H9 (cell line): ENCODE data around the gene ATP8A2. TPM values are rescaled to one million over a fixed set of nuclear protein-coding genes. Genes with fewer than 3 reads are reported as not detected.

Experiments used
- DNase-seq: peaks from one replicate; pipeline ENCODE4 v3.0.0-alpha.2; 2017
- H2AFZ ChIP-seq: one replicate; pipeline ENCODE4 v1.6.1; 2013; ENCODE audit warnings: mild to moderate bottlenecking, low read length, control low read depth, moderate library complexity
- H2AK5ac ChIP-seq: 2 replicates; pipeline ENCODE4 v1.6.1; 2013; ENCODE audit warnings: low read length, control low read depth, mixed read lengths; ENCODE audit not compliant: insufficient read length
- H2BK120ac ChIP-seq: one replicate; pipeline ENCODE4 v1.6.1; 2013; ENCODE audit warnings: low read depth, mild to moderate bottlenecking, low read length, control low read depth, inconsistent platforms; ENCODE audit not compliant: poor library complexity, severe bottlenecking
- H2BK12ac ChIP-seq: 2 replicates; pipeline ENCODE4 v1.6.1; 2013; ENCODE audit warnings: low read length, control low read depth, mixed read lengths, low read depth; ENCODE audit not compliant: insufficient read length
- H2BK15ac ChIP-seq: 2 replicates; pipeline ENCODE4 v1.6.1; 2013; ENCODE audit warnings: low read depth, low read length, control low read depth
- H2BK20ac ChIP-seq: one replicate; pipeline ENCODE4 v1.6.1; 2013; ENCODE audit warnings: low read depth, mild to moderate bottlenecking, low read length, control low read depth, inconsistent platforms; ENCODE audit not compliant: poor library complexity, severe bottlenecking
- H2BK5ac ChIP-seq: 2 replicates; pipeline ENCODE4 v1.6.1; 2013; ENCODE audit warnings: low read length, control low read depth, mixed read lengths; ENCODE audit not compliant: insufficient read length
- H3K14ac ChIP-seq: 2 replicates; pipeline ENCODE4 v1.6.1; 2013; ENCODE audit warnings: low read length, control low read depth; ENCODE audit not compliant: insufficient read depth
- H3K18ac ChIP-seq: 2 replicates; pipeline ENCODE4 v1.6.1; 2013; ENCODE audit warnings: low read depth, mild to moderate bottlenecking, mixed read lengths, low read length, control low read depth; ENCODE audit not compliant: insufficient read length
- H3K23ac ChIP-seq: 2 replicates; pipeline ENCODE4 v1.6.1; 2013; ENCODE audit warnings: low read length, control low read depth, mixed read lengths, low read depth; ENCODE audit not compliant: insufficient read length
- H3K23me2 ChIP-seq: 2 replicates; pipeline ENCODE4 v1.6.1; 2013; ENCODE audit warnings: low read depth, mild to moderate bottlenecking, mixed read lengths, low read length, control low read depth; ENCODE audit not compliant: insufficient read length, poor library complexity, severe bottlenecking
- H3K27ac ChIP-seq: 2 replicates; pipeline ENCODE4 v1.5.1; 2013; ENCODE audit warnings: low read length, control low read depth, mixed read lengths, low read depth; ENCODE audit not compliant: insufficient read length
- H3K27me3 ChIP-seq: 2 replicates; pipeline ENCODE4 v1.6.1; 2013; ENCODE audit warnings: low read length, control low read depth, inconsistent platforms; ENCODE audit not compliant: insufficient read depth
- H3K4ac ChIP-seq: 2 replicates; pipeline ENCODE4 v1.6.1; 2013; ENCODE audit warnings: low read depth, mild to moderate bottlenecking, control low read depth, inconsistent platforms, low read length, moderate library complexity
- H3K4me1 ChIP-seq: 2 replicates; pipeline ENCODE4 v1.6.1; 2013; ENCODE audit warnings: low read length, control low read depth, inconsistent platforms; ENCODE audit not compliant: insufficient read depth
- H3K4me2 ChIP-seq: 2 replicates; pipeline ENCODE4 v1.6.1; 2013; ENCODE audit warnings: low read length, control low read depth, mixed read lengths; ENCODE audit not compliant: insufficient read length, insufficient read depth
- H3K56ac ChIP-seq: 2 replicates; pipeline ENCODE4 v1.6.1; 2013; ENCODE audit warnings: low read depth, mild to moderate bottlenecking, mixed read lengths, low read length, control low read depth; ENCODE audit not compliant: insufficient read length
- H3K79me1 ChIP-seq: 2 replicates; pipeline ENCODE4 v1.6.1; 2013; ENCODE audit warnings: low read depth, mild to moderate bottlenecking, moderate library complexity, low read length, control low read depth, inconsistent platforms; ENCODE audit not compliant: insufficient read depth, poor library complexity, severe bottlenecking
- H3K79me2 ChIP-seq: 2 replicates; pipeline ENCODE4 v1.6.1; 2013; ENCODE audit warnings: low read length, control low read depth, inconsistent platforms; ENCODE audit not compliant: insufficient read depth
- H3K9ac ChIP-seq: 2 replicates; pipeline ENCODE4 v1.6.1; 2013; ENCODE audit warnings: low read length, control low read depth, mixed read lengths; ENCODE audit not compliant: insufficient read length; ENCODE audit errors: extremely low read depth
- H3K9me3 ChIP-seq: one replicate; pipeline ENCODE4 v1.6.1; 2013; ENCODE audit warnings: low read depth, low read length, inconsistent platforms; ENCODE audit not compliant: control insufficient read depth
- H3T11ph ChIP-seq: one replicate; pipeline ENCODE4 v1.6.1; 2013; ENCODE audit warnings: mild to moderate bottlenecking, low read length, control low read depth, inconsistent platforms
- H4K20me1 ChIP-seq: one replicate; pipeline ENCODE4 v1.6.1; 2013; ENCODE audit not compliant: control insufficient read depth, insufficient read length, insufficient read depth
- H4K5ac ChIP-seq: 2 replicates; pipeline ENCODE4 v1.6.1; 2013; ENCODE audit warnings: low read depth, mild to moderate bottlenecking, mixed read lengths, low read length, control low read depth; ENCODE audit not compliant: insufficient read length
- H4K8ac ChIP-seq: replicated peaks from 2 replicates; pipeline ENCODE4 v1.6.1; 2013; ENCODE audit warnings: low read length, control low read depth, mixed read lengths, low read depth; ENCODE audit not compliant: insufficient read length
- H4K91ac ChIP-seq: 2 replicates; pipeline ENCODE4 v1.6.1; 2013; ENCODE audit warnings: low read depth, mild to moderate bottlenecking, moderate library complexity, mixed read lengths, low read length, control low read depth; ENCODE audit not compliant: insufficient read length
- H3K27ac Mint-ChIP-seq, 3 experiments: 2 replicates in 2 of 3; 3 replicates in 1 of 3; pipeline ENCODE4 v1.8.0; 2020 to 2021; ENCODE audit warnings: mixed read lengths in 3 of 3, mild to moderate bottlenecking in 1 of 3, moderate library complexity in 1 of 3
- H3K27me3 Mint-ChIP-seq: 2 replicates; pipeline ENCODE4 v1.8.0; 2021; ENCODE audit warnings: low read depth, mild to moderate bottlenecking, moderate library complexity, mixed read lengths
- H3K36me3 Mint-ChIP-seq, 3 experiments: 2 replicates in 2 of 3; 3 replicates in 1 of 3; pipeline ENCODE4 v1.8.0; 2020 to 2021; ENCODE audit warnings: low read depth in 3 of 3, mixed read lengths in 3 of 3; ENCODE audit not compliant: insufficient read depth in 1 of 3
- H3K4me1 Mint-ChIP-seq, 2 experiments: 2 replicates each; pipeline ENCODE4 v1.8.0; 2020; ENCODE audit warnings: mixed read lengths in 2 of 2
- H3K4me3 Mint-ChIP-seq, 2 experiments: 2 replicates in 1 of 2; 3 replicates in 1 of 2; pipeline ENCODE4 v1.8.0; 2020 to 2021; ENCODE audit warnings: mild to moderate bottlenecking in 2 of 2, mixed read lengths in 2 of 2, moderate library complexity in 1 of 2
- H3K9me3 Mint-ChIP-seq, 2 experiments: 2 replicates in 1 of 2; 3 replicates in 1 of 2; pipeline ENCODE4 v1.8.0; 2020; ENCODE audit warnings: mild to moderate bottlenecking in 2 of 2, mixed read lengths in 2 of 2, moderate library complexity in 1 of 2
- CTCF ChIP-seq: fragments of 200-600 bp; sonication (generic); conservative IDR thresholded peaks from 3 replicates; pipeline ENCODE4 v1.8.0; 2021; ENCODE audit warnings: antibody characterized with exemption, mild to moderate bottlenecking
- WGBS: extraction: QIAGEN DNeasy Blood & Tissue Kit; methylation state at CpG from one replicate; pipeline ENCODE4 v1.1.7; 2013; ENCODE audit warnings: missing lambda C conversion rate, low lambda C conversion rate, mixed read lengths; ENCODE audit not compliant: insufficient read length; ENCODE audit errors: extremely low coverage; 5-methylcytosine and 5-hydroxymethylcytosine counted together
- total RNA-seq: library from RNA; stranded (reverse); gene quantifications from 2 replicates; pipeline ENCODE4 v1.2.1, GENCODE V29; 2021

ATP8A2 gene
- total RNA-seq, 1 experiment from 2014 or later = 18.2 TPM

- WGBS = no CpG with 5 or more reads among the region's 9 CpGs
Observed at GRCh38 chr13:25375727-25376358, 4.1 kb downstream of the ATP8A2 start.

More at GRCh38 chr13:25375727-25376358, 4.1 kb downstream of the ATP8A2 start:
- no peak overlapping the region for H3K18ac ChIP-seq
- Mint-ChIP-seq H3K4me3 (no peak overlapping the region), H3K27me3 (peaks cover 39% of the 10 kb centered on the region), H3K9me3 (peaks cover 0 to 2% of the 10 kb centered on the region in 2 experiments; a peak in 2 of 5 replicates), H3K36me3 (no peaks in the 10 kb centered on the region; a peak in 1 of 7 replicates), H3K4me1 (peaks cover 43 to 47% of the 10 kb centered on the region in 2 experiments), H3K27ac (no peak overlapping the region)
- no peak overlapping the region for H3K27ac ChIP-seq
- TF ChIP-seq CTCF = peak; percentile 76
- no peak overlapping the region for H2BK120ac ChIP-seq
- H3K9ac ChIP-seq = no peak overlapping the region
- no peak overlapping the region for H2BK20ac ChIP-seq
- no peaks in the 10 kb centered on the region for H3K79me2 ChIP-seq
- H3K27me3 ChIP-seq = peaks cover 6% of the 10 kb centered on the region; the same call in 1 of the 2 replicates
- H3K4me2 ChIP-seq = no peak overlapping the region
- no peak overlapping the region for H4K91ac ChIP-seq
- peak; percentile 61 for DNase-seq
- no peak overlapping the region for H3K4ac ChIP-seq
- no peak overlapping the region for H3K56ac ChIP-seq
- no peak overlapping the region for H3K23ac ChIP-seq
- no peak overlapping the region for H2AK5ac ChIP-seq
- H3K79me1 ChIP-seq = no peaks in the 10 kb centered on the region
- peaks cover 4% of the 10 kb centered on the region for H3K23me2 ChIP-seq
- no peak overlapping the region for H4K5ac ChIP-seq
- H2AFZ ChIP-seq = no peak overlapping the region
- no peaks in the 10 kb centered on the region for H3K9me3 ChIP-seq
- no peaks in the 10 kb centered on the region; the same call in 1 of the 2 replicates for H3K4me1 ChIP-seq
- H3K14ac ChIP-seq = no peak overlapping the region
- no peak overlapping the region for H4K8ac ChIP-seq
- H3T11ph ChIP-seq = no peak overlapping the region
- H2BK12ac ChIP-seq = no peak overlapping the region
- H4K20me1 ChIP-seq = no peaks in the 10 kb centered on the region
- H2BK5ac ChIP-seq = no peak overlapping the region
- no peak overlapping the region for H2BK15ac ChIP-seq
